Liver (tissue), 9 donors: ENCODE data around the gene HNRNPA2B1. TPM values are rescaled to one million over a fixed set of nuclear protein-coding genes. Genes with fewer than 3 reads are reported as not detected.
"Not testable (repeated sequence)": the region's sequence is repeated elsewhere in the genome, so short reads cannot be mapped to it uniquely, and the experiment has no call there.

Experiments
- DNase-seq: peaks from one replicate; pipeline ENCODE4 v3.0.0-alpha.2; 2017; ENCODE audit warnings: low spot score
- H3K27ac ChIP-seq, 2 donors: one replicate each; pipeline ENCODE4 v1.7.0; 2013; ENCODE audit warnings: inconsistent platforms in 2 of 2, low read length in 2 of 2, control low read depth in 1 of 2, low read depth in 1 of 2, mild to moderate bottlenecking in 1 of 2
- H3K27me3 ChIP-seq, 4 donors: one replicate each; pipeline versions ENCODE4 v1.6.1 to v1.7.0; 2013; ENCODE audit warnings: low read length in 3 of 4, inconsistent platforms in 1 of 4, mild to moderate bottlenecking in 1 of 4, moderate library complexity in 1 of 4; ENCODE audit not compliant: control insufficient read depth in 4 of 4, insufficient read depth in 4 of 4
- H3K36me3 ChIP-seq, 4 donors: one replicate each; pipeline versions ENCODE4 v1.6.1 to v1.7.0; 2013; ENCODE audit warnings: low read length in 3 of 4, mild to moderate bottlenecking in 3 of 4, low read depth in 1 of 4, moderate library complexity in 1 of 4; ENCODE audit not compliant: control insufficient read depth in 4 of 4, insufficient read depth in 3 of 4
- H3K4me1 ChIP-seq, 4 donors: one replicate each; pipeline versions ENCODE4 v1.6.1 to v1.7.0; 2013; ENCODE audit warnings: low read length in 3 of 4, mild to moderate bottlenecking in 3 of 4, moderate library complexity in 1 of 4; ENCODE audit not compliant: control insufficient read depth in 4 of 4, insufficient read depth in 4 of 4
- H3K4me3 ChIP-seq, 3 donors: one replicate each; pipeline versions ENCODE4 v1.6.1 to v1.7.0; 2013; ENCODE audit warnings: low read length in 3 of 3, control low read depth in 1 of 3, low read depth in 1 of 3, mild to moderate bottlenecking in 1 of 3
- H3K9ac ChIP-seq, 2 donors: one replicate each; pipeline ENCODE4 v1.7.0; 2013; ENCODE audit warnings: low read length in 2 of 2, mild to moderate bottlenecking in 2 of 2, moderate library complexity in 2 of 2, control low read depth in 1 of 2, low read depth in 1 of 2
- H3K9me3 ChIP-seq, 4 donors: one replicate each; pipeline versions ENCODE4 v1.6.1 to v1.7.0; 2013; ENCODE audit warnings: low read length in 3 of 4; ENCODE audit not compliant: control insufficient read depth in 4 of 4
- ATF3 ChIP-seq: IDR thresholded peaks from 2 replicates; pipeline ENCODE4 v1.6.1; 2016; ENCODE audit warnings: antibody characterized with exemption
- CTCF ChIP-seq: fragments of 150-350 bp; IDR thresholded peaks from 2 replicates; pipeline ENCODE4 v1.5.1; 2017; ENCODE audit warnings: improper control_type of control experiment, low read depth, low read length; ENCODE audit not compliant: missing input control
- FOXA1 ChIP-seq: IDR thresholded peaks from 2 replicates; pipeline ENCODE4 v1.6.1; 2016; ENCODE audit warnings: antibody characterized with exemption
- FOXA2 ChIP-seq: IDR thresholded peaks from 2 replicates; pipeline ENCODE4 v1.6.1; 2016; ENCODE audit warnings: antibody characterized with exemption
- GABPA ChIP-seq, 2 donors: IDR thresholded peaks in 1 of 2; conservative IDR thresholded peaks in 1 of 2; 2 replicates each; pipeline ENCODE4 v1.6.1; 2016; ENCODE audit warnings: antibody characterized with exemption in 2 of 2, mild to moderate bottlenecking in 1 of 2, moderate library complexity in 1 of 2
- HNF4A ChIP-seq, 2 donors: conservative IDR thresholded peaks; 2 replicates each; pipeline ENCODE4 v1.6.1; 2016; ENCODE audit warnings: antibody characterized with exemption in 2 of 2, mild to moderate bottlenecking in 2 of 2
- HNF4G ChIP-seq: IDR thresholded peaks from 2 replicates; pipeline ENCODE4 v1.6.1; 2016; ENCODE audit warnings: antibody characterized with exemption
- JUND ChIP-seq, 2 donors: IDR thresholded peaks; 2 replicates each; pipeline ENCODE4 v1.6.1; 2016; ENCODE audit warnings: antibody characterized with exemption in 2 of 2
- RAD21 ChIP-seq, 2 donors: IDR thresholded peaks; 2 replicates each; pipeline ENCODE4 v1.6.1; 2016; ENCODE audit warnings: antibody characterized with exemption in 2 of 2, mild to moderate bottlenecking in 2 of 2
- RXRA ChIP-seq, 2 donors: IDR thresholded peaks; 2 replicates each; pipeline ENCODE4 v1.6.1; 2017 to 2018; ENCODE audit warnings: antibody characterized with exemption in 2 of 2, mild to moderate bottlenecking in 1 of 2
- TAF1 ChIP-seq: conservative IDR thresholded peaks from 2 replicates; pipeline ENCODE4 v1.6.1; 2016; ENCODE audit warnings: antibody characterized with exemption, mild to moderate bottlenecking
- YY1 ChIP-seq: IDR thresholded peaks from 2 replicates; pipeline ENCODE4 v1.6.1; 2016; ENCODE audit warnings: antibody characterized with exemption, mild to moderate bottlenecking
- ZBTB33 ChIP-seq: IDR thresholded peaks from 2 replicates; pipeline ENCODE4 v1.6.1; 2016; ENCODE audit warnings: antibody characterized with exemption
- WGBS: extraction: QIAGEN DNeasy Blood & Tissue Kit; methylation state at CpG from one replicate; pipeline ENCODE4 v1.1.7; 2013; 5-methylcytosine and 5-hydroxymethylcytosine counted together
- polyA plus RNA-seq, 2 donors: library from polyadenylated mRNA; stranded (reverse) in 1 of 2; unstranded in 1 of 2; fragments of 200-250 nt in 1 of 2; fragments of >200 nt in 1 of 2; fragmentation: Nextera tagmentation in 1 of 2; extraction: Ambion mirVana in 1 of 2; gene quantifications; one replicate each; pipeline versions ENCODE4 v1.2.1 to v1.2.3, GENCODE V29; 2013 to 2015
- total RNA-seq, 2 donors: library from RNA; depleted of rRNA; stranded (reverse); fragments of >200 nt; gene quantifications; one replicate each; pipeline ENCODE4 v1.2.3, GENCODE V29; 2014
- donor health status: healthy.
- donor health status: healthy.
- donor health status: healthy.
- donor health status: healthy.
- donor health status: healthy.

Gene HNRNPA2B1
- total and polyA plus RNA-seq, 4 donors, result 128 to 295 (median 181) TPM

- peaks cover 2 to 37% (median 32%) of the 10 kb centered on the region in 4 donors for H3K36me3 ChIP-seq
- H3K9ac ChIP-seq, result no peak overlapping the region
- WGBS, result 87% methylated on average over 5 of the region's 5 CpGs
- H3K27me3 ChIP-seq, result no peaks in the 10 kb centered on the region
- H3K4me1 ChIP-seq, result peaks cover 0 to 21% (median 6%) of the 10 kb centered on the region in 4 donors
- DNase-seq, result no peak
- H3K9me3 ChIP-seq, result no peaks in the 10 kb centered on the region
- TF ChIP-seq JUND (IDR thresholded peaks at IDR 0.05) (peak in 1 of 2 donors; percentile 53), GABPA (IDR thresholded peaks at IDR 0.05 in 1 of 2, conservative IDR thresholded peaks at IDR 0.05 in 1 of 2) (no peak)
- H3K4me3 ChIP-seq, result no peak overlapping the region
- peak overlapping the region in 1 of 2 donors; percentile 12 for H3K27ac ChIP-seq
Measured at GRCh38 chr7:26186364-26187311, 13.9 kb downstream of the HNRNPA2B1 start.

GRCh38 chr7:26185844-26186180 is 14.7 kb downstream of the HNRNPA2B1 start:
- no peak for DNase-seq
- H3K27me3 ChIP-seq, result no peaks in the 10 kb centered on the region
- 95% methylated on average over 1 of the region's 1 CpG for WGBS
- peaks cover 0 to 17% (median 7%) of the 10 kb centered on the region in 4 donors for H3K4me1 ChIP-seq
- no peak overlapping the region for H3K9ac ChIP-seq
- H3K4me3 ChIP-seq, result no peak overlapping the region
- no peak overlapping the region for H3K27ac ChIP-seq
- H3K36me3 ChIP-seq, result peaks cover 2 to 30% (median 23%) of the 10 kb centered on the region in 4 donors
- TF ChIP-seq HNF4G (no peak), ATF3 (no peak), GABPA (IDR thresholded peaks at IDR 0.05 in 1 of 2, conservative IDR thresholded peaks at IDR 0.05 in 1 of 2) (no peak)
- no peaks in the 10 kb centered on the region for H3K9me3 ChIP-seq

GRCh38 chr7:26185131-26185843 is 15.3 kb downstream of the HNRNPA2B1 start:
- WGBS, result 89% methylated on average over 10 of the region's 10 CpGs
- TF ChIP-seq FOXA2 (no peak), HNF4A (conservative IDR thresholded peaks at IDR 0.05) (no peak), HNF4G (no peak), RXRA (IDR thresholded peaks at IDR 0.05) (no peak), ATF3 (no peak), RAD21 (IDR thresholded peaks at IDR 0.05) (no peak), TAF1 (no peak), YY1 (no peak), GABPA (IDR thresholded peaks at IDR 0.05 in 1 of 2, conservative IDR thresholded peaks at IDR 0.05 in 1 of 2) (no peak), CTCF (no peak), ZBTB33 (no peak), JUND (IDR thresholded peaks at IDR 0.05) (no peak), FOXA1 (no peak)
- Histone ChIP-seq H3K4me3 (no peak overlapping the region), H3K4me1 (peaks cover 0 to 17% (median 6%) of the 10 kb centered on the region in 4 donors), H3K9ac (no peak overlapping the region), H3K36me3 (peaks cover 2 to 25% (median 18%) of the 10 kb centered on the region in 4 donors), H3K27me3 (no peaks in the 10 kb centered on the region), H3K9me3 (no peaks in the 10 kb centered on the region), H3K27ac (no peak overlapping the region)
- no peak for DNase-seq

GRCh38 chr7:26184281-26185101 is 16.1 kb downstream of the HNRNPA2B1 start:
- H3K9me3 ChIP-seq, H3K27ac ChIP-seq, H3K27me3 ChIP-seq, H3K4me3 ChIP-seq, DNase-seq, H3K9ac ChIP-seq: not testable (repeated sequence)
- Histone ChIP-seq H3K36me3 (peaks cover 2 to 17% (median 12%) of the 10 kb centered on the region in 4 donors), H3K4me1 (peaks cover 0 to 13% (median 6%) of the 10 kb centered on the region in 4 donors)
- 73% methylated on average over 4 of the region's 4 CpGs for WGBS
